ENCODE data around the gene EXOC6B.

DNA sequence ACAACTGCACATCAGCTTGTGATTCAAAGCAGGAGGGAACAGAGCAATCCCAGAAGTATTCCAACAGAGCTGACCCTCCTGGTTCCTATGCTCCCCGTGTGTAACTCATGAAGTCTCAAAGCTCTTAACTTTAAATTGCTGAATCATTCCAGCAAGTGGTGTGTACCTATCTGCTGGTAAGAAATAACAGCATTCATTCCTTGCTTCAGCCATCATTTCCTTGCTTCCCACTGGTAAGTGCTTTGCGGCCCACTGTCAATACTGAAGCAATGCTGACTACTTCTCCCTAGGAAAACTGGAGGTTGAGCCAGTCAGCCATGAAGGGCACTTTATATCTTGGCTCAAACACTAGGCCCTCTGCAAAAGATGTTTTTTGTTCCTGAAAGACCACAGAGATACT is 222.4 kb downstream of the EXOC6B start:
- TF ChIP-seq, protein P1, sequence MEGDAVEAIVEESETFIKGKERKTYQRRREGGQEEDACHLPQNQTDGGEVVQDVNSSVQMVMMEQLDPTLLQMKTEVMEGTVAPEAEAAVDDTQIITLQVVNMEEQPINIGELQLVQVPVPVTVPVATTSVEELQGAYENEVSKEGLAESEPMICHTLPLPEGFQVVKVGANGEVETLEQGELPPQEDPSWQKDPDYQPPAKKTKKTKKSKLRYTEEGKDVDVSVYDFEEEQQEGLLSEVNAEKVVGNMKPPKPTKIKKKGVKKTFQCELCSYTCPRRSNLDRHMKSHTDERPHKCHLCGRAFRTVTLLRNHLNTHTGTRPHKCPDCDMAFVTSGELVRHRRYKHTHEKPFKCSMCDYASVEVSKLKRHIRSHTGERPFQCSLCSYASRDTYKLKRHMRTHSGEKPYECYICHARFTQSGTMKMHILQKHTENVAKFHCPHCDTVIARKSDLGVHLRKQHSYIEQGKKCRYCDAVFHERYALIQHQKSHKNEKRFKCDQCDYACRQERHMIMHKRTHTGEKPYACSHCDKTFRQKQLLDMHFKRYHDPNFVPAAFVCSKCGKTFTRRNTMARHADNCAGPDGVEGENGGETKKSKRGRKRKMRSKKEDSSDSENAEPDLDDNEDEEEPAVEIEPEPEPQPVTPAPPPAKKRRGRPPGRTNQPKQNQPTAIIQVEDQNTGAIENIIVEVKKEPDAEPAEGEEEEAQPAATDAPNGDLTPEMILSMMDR (IDR thresholded peaks at IDR 0.05) = no peak
- TF ChIP-seq POLR2A (IDR thresholded peaks at IDR 0.05) = peak in 1 of 2 donors; percentile 16
